HEK293 (cell line): Measurements from ENCODE around the gene BAZ2B.

ENCODE experiments used
- CTCF ChIA-PET: fragments of 350-600 bp; formaldehyde crosslinking; extraction: SDS; loops from one replicate; lab custom pipeline; 2021; ENCODE audit warnings: antibody characterized with exemption; lab: Yijun Ruan, JAX
- POLR2A ChIA-PET: fragments of 300-600 bp; formaldehyde crosslinking; extraction: SDS; loops from one replicate; lab custom pipeline; 2020; ENCODE audit warnings: antibody characterized with exemption, inconsistent platforms; lab: Yijun Ruan, JAX
- H3K27ac ChIP-seq: fragments of 200-500 bp; sonication (Bioruptor generic); 2 replicates; pipeline ENCODE4 v1.5.1; 2014; ENCODE audit warnings: low read depth, low read length, control low read depth, inconsistent platforms; ENCODE audit errors: extremely low read depth
- H3K36me3 ChIP-seq, 2 experiments: fragments of 200-500 bp in 1 of 2; sonication (Bioruptor generic) in 1 of 2; 1 replicate in 1 of 2; 2 replicates in 1 of 2; pipeline ENCODE4 v1.5.1; 2014 to 2017; ENCODE audit warnings: inconsistent platforms in 2 of 2, low read length in 2 of 2; ENCODE audit not compliant: control insufficient read depth in 2 of 2, insufficient read depth in 1 of 2
- H3K4me1 ChIP-seq: fragments of 200-500 bp; sonication (Bioruptor generic); 2 replicates; pipeline ENCODE4 v1.5.1; 2014; ENCODE audit warnings: mild to moderate bottlenecking, low read length, inconsistent platforms; ENCODE audit not compliant: control insufficient read depth, insufficient read depth
- H3K4me3 ChIP-seq: 2 replicates; pipeline ENCODE4 v1.5.1; 2011; ENCODE audit warnings: low read depth, mild to moderate bottlenecking, control low read depth, low read length, moderate library complexity
- H3K9me3 ChIP-seq: fragments of 200-500 bp; sonication (Bioruptor generic); 2 replicates; pipeline ENCODE4 v1.5.1; 2014; ENCODE audit warnings: low read depth, low read length, inconsistent platforms; ENCODE audit not compliant: control insufficient read depth, insufficient read depth
- IKZF3 ChIP-seq: fragments of 450-650 bp; IDR thresholded peaks from 2 replicates; pipeline ENCODE4 v1.5.0; 2018; ENCODE audit warnings: missing biosample characterization, mild to moderate bottlenecking, missing genetic modification characterization, moderate library complexity
- KLF7 ChIP-seq: fragments of 450-650 bp; formaldehyde crosslinking; IDR thresholded peaks from 2 replicates; pipeline ENCODE4 v1.5.1; 2016; ENCODE audit warnings: missing biosample characterization, missing genetic modification characterization, borderline replicate concordance
- ZBTB7A ChIP-seq: fragments of 450-650 bp; formaldehyde crosslinking; IDR thresholded peaks from 2 replicates; pipeline ENCODE4 v1.5.1; 2016; ENCODE audit warnings: low read depth, missing biosample characterization, missing genetic modification characterization
- ZNF114 ChIP-seq: fragments of 450-650 bp; formaldehyde crosslinking; IDR thresholded peaks from 2 replicates; pipeline ENCODE4 v1.5.0; 2017; ENCODE audit warnings: missing biosample characterization, missing genetic modification characterization
- ZNF121 ChIP-seq: fragments of 450-650 bp; formaldehyde crosslinking; IDR thresholded peaks from 2 replicates; pipeline ENCODE4 v1.5.1; 2016; ENCODE audit warnings: missing biosample characterization, missing genetic modification characterization
- ZNF184 ChIP-seq: fragments of 450-650 bp; IDR thresholded peaks from 2 replicates; pipeline ENCODE4 v1.5.1; 2018; ENCODE audit warnings: missing biosample characterization, mild to moderate bottlenecking, missing genetic modification characterization
- ZNF2 ChIP-seq: fragments of 450-650 bp; formaldehyde crosslinking; IDR thresholded peaks from 2 replicates; pipeline ENCODE4 v1.5.1; 2016; ENCODE audit warnings: missing biosample characterization, missing genetic modification characterization
- ZNF280D ChIP-seq: fragments of 450-650 bp; formaldehyde crosslinking; IDR thresholded peaks from 2 replicates; pipeline ENCODE4 v1.5.1; 2016; ENCODE audit warnings: missing biosample characterization, missing genetic modification characterization
- ZNF341 ChIP-seq: fragments of 450-650 bp; formaldehyde crosslinking; IDR thresholded peaks from 2 replicates; pipeline ENCODE4; 2016; ENCODE audit warnings: low read depth, missing biosample characterization, missing genetic modification characterization
- ZNF350 ChIP-seq: fragments of 450-650 bp; formaldehyde crosslinking; IDR thresholded peaks from 2 replicates; pipeline ENCODE4 v1.5.0; 2017; ENCODE audit warnings: missing biosample characterization, mild to moderate bottlenecking, missing genetic modification characterization
- ZNF394 ChIP-seq: fragments of 450-650 bp; formaldehyde crosslinking; IDR thresholded peaks from 2 replicates; pipeline ENCODE4 v1.5.1; 2016; ENCODE audit warnings: missing biosample characterization, missing genetic modification characterization, mild to moderate bottlenecking, moderate library complexity, borderline replicate concordance
- ZNF423 ChIP-seq: fragments of 450-650 bp; formaldehyde crosslinking; IDR thresholded peaks from 2 replicates; pipeline ENCODE4 v1.5.1; 2016; ENCODE audit warnings: missing biosample characterization, missing genetic modification characterization
- ZNF48 ChIP-seq: fragments of 450-650 bp; formaldehyde crosslinking; IDR thresholded peaks from 2 replicates; pipeline ENCODE4 v1.5.1; 2016; ENCODE audit warnings: missing biosample characterization, missing genetic modification characterization
- ZNF514 ChIP-seq: fragments of 450-650 bp; formaldehyde crosslinking; IDR thresholded peaks from 2 replicates; pipeline ENCODE4 v1.5.1; 2016; ENCODE audit warnings: missing biosample characterization, missing genetic modification characterization
- ZNF555 ChIP-seq: fragments of 450-650 bp; formaldehyde crosslinking; conservative IDR thresholded peaks from 2 replicates; pipeline ENCODE4 v1.5.1; 2017; ENCODE audit warnings: missing biosample characterization, mild to moderate bottlenecking, missing genetic modification characterization, inconsistent platforms
- ZNF558 ChIP-seq: fragments of 450-650 bp; formaldehyde crosslinking; IDR thresholded peaks from 2 replicates; pipeline ENCODE4 v1.5.1; 2016; ENCODE audit warnings: missing biosample characterization, missing genetic modification characterization
- ZNF561 ChIP-seq: fragments of 450-650 bp; IDR thresholded peaks from 2 replicates; pipeline ENCODE4 v1.5.1; 2018; ENCODE audit warnings: missing biosample characterization, missing genetic modification characterization, borderline replicate concordance
- ZNF571 ChIP-seq: fragments of 450-650 bp; formaldehyde crosslinking; IDR thresholded peaks from 2 replicates; pipeline ENCODE4 v1.5.0; 2017; ENCODE audit warnings: missing biosample characterization, missing genetic modification characterization
- ZNF624 ChIP-seq: fragments of 450-650 bp; formaldehyde crosslinking; IDR thresholded peaks from 2 replicates; pipeline ENCODE4 v1.5.1; 2017; ENCODE audit warnings: missing biosample characterization, missing genetic modification characterization
- ZNF654 ChIP-seq: fragments of 450-650 bp; formaldehyde crosslinking; IDR thresholded peaks from 2 replicates; pipeline ENCODE4 v1.5.1; 2016; ENCODE audit warnings: low read depth, missing biosample characterization, missing genetic modification characterization
- ZNF677 ChIP-seq: fragments of 450-650 bp; IDR thresholded peaks from 2 replicates; pipeline ENCODE4 v1.5.0; 2018; ENCODE audit warnings: missing biosample characterization, mild to moderate bottlenecking, missing genetic modification characterization, moderate library complexity
- ZNF776 ChIP-seq: fragments of 450-650 bp; formaldehyde crosslinking; IDR thresholded peaks from 2 replicates; pipeline ENCODE4 v1.5.0; 2017; ENCODE audit warnings: missing biosample characterization, missing genetic modification characterization, borderline replicate concordance
- TF ChIP-seq, protein P1 (sequence below): IDR thresholded peaks from 2 replicates; pipeline ENCODE4 v1.6.1; 2011; ENCODE audit warnings: mild to moderate bottlenecking, low read depth, low read length, borderline replicate concordance

Gene BAZ2B

DNA sequence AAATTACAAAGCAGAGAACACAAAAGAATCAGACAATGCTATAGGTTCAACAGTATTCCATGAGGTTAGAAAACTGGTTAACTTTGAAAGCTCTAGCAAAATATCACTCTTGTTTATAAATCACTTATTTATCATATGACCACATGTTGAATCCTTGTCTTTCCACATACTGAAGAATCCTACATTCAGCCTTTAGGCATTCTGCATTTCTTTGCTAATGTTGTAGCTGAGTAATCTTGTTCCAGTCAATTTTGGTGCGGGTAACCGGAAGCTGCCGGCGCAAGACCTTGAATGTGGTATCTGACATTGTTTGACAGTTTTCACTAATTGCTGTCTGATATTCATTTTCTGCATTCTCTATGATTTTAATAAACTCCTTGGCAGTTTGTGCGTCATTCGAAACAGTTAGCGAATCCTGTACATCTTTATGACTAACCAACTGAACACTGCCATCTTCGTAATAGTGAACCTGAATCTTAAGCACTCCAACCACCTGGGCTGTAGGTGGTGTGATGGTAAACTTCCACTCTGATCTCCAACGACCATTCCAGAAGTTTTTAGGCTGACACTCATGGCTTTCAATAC, 154.1 kb downstream of the BAZ2B start (continued):
- TF ChIP-seq ZNF423 (no peak), ZBTB7A (tag by site-specific recombination) (no peak), ZNF571 (tag by site-specific recombination) (no peak)
- TF ChIP-seq, protein P1, sequence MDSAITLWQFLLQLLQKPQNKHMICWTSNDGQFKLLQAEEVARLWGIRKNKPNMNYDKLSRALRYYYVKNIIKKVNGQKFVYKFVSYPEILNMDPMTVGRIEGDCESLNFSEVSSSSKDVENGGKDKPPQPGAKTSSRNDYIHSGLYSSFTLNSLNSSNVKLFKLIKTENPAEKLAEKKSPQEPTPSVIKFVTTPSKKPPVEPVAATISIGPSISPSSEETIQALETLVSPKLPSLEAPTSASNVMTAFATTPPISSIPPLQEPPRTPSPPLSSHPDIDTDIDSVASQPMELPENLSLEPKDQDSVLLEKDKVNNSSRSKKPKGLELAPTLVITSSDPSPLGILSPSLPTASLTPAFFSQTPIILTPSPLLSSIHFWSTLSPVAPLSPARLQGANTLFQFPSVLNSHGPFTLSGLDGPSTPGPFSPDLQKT, result no peak

GRCh38 chr2:159461076-159461475, 155.3 kb downstream of the BAZ2B start:
- ChIA-PET POLR2A (no interaction called here), CTCF (interaction anchor here (0.6 kb wide), 1 partner anchor 78 kb away, joined by 3 read pairs; no protein-coding TSS in a partner anchor)
- H3K27ac ChIP-seq, result no peak overlapping the region
- no peaks in the 10 kb centered on the region for H3K4me1 ChIP-seq
- no peaks in the 10 kb centered on the region for H3K9me3 ChIP-seq
- H3K4me3 ChIP-seq, result no peak overlapping the region
- H3K36me3 ChIP-seq, result no peaks in the 10 kb centered on the region
- TF ChIP-seq ZNF184 (tag by site-specific recombination), result no peak
- no peak for TF ChIP-seq ZNF624 (tag by site-specific recombination)
- TF ChIP-seq IKZF3 (tag by site-specific recombination), result no peak
- TF ChIP-seq ZNF514 (tag by site-specific recombination), result no peak
- TF ChIP-seq KLF7 (tag by site-specific recombination), result no peak
- no peak for TF ChIP-seq ZNF561 (tag by site-specific recombination)
- TF ChIP-seq ZNF654 (tag by site-specific recombination), result no peak
- no peak for TF ChIP-seq ZNF350 (tag by site-specific recombination)
- no peak for TF ChIP-seq ZNF677 (tag by site-specific recombination)
- TF ChIP-seq ZNF394 (tag by site-specific recombination), result no peak
- no peak for TF ChIP-seq ZNF555 (tag by site-specific recombination)
- TF ChIP-seq ZNF48 (tag by site-specific recombination), result no peak
- TF ChIP-seq ZNF776, result no peak
- TF ChIP-seq ZNF341 (tag by site-specific recombination), result no peak
- TF ChIP-seq ZNF558 (tag by site-specific recombination), result no peak
- TF ChIP-seq ZNF280D (tag by site-specific recombination), result no peak
- no peak for TF ChIP-seq ZNF2 (tag by site-specific recombination)
- no peak for TF ChIP-seq ZNF114 (tag by site-specific recombination)
- TF ChIP-seq ZNF121 (tag by site-specific recombination), result no peak
